WTC11 (cell line): ENCODE results near the gene CNN2. TPM values are rescaled to one million over a fixed set of nuclear protein-coding genes. Genes with fewer than 3 reads are reported as not detected.

Experiments used
- ATAC-seq: fragments of 200-7000 bp; cut with Tn5 transposase; 2 replicates; pipeline ENCODE4 v1.10.0; 2021; ENCODE audit warnings: mild to moderate bottlenecking, moderate library complexity
- CTCF ChIA-PET: fragments of 300-600 bp; sonication (Branson Sonifier 250); formaldehyde crosslinking; loops from one replicate; lab custom pipeline; 2021; ENCODE audit warnings: antibody characterized with exemption; lab: Charles Lee
- POLR2A ChIA-PET: fragments of 350-600 bp; sonication (Branson Sonifier 250); formaldehyde crosslinking; loops from one replicate; lab custom pipeline; 2021; ENCODE audit warnings: antibody characterized with exemption; lab: Charles Lee
- DNase-seq: peaks from one replicate; pipeline ENCODE4 v3.0.0; 2021; ENCODE audit warnings: low spot score
- H3K27ac Mint-ChIP-seq: 2 replicates; pipeline ENCODE4 v1.8.0; 2021; ENCODE audit warnings: mixed read lengths
- H3K27me3 Mint-ChIP-seq: 2 replicates; pipeline ENCODE4 v1.8.0; 2021; ENCODE audit warnings: low read depth, mild to moderate bottlenecking, moderate library complexity, mixed read lengths
- H3K36me3 Mint-ChIP-seq: 2 replicates; pipeline ENCODE4 v1.8.0; 2021; ENCODE audit warnings: mixed read lengths
- H3K4me1 Mint-ChIP-seq: 2 replicates; pipeline ENCODE4 v1.8.0; 2022; ENCODE audit warnings: mixed read lengths
- H3K4me3 Mint-ChIP-seq: 2 replicates; pipeline ENCODE4 v1.8.0; 2021; ENCODE audit warnings: mild to moderate bottlenecking, moderate library complexity, mixed read lengths
- H3K9me3 Mint-ChIP-seq: 2 replicates; pipeline ENCODE4 v1.8.0; 2021; ENCODE audit warnings: mixed read lengths
- ATF1 ChIP-seq: sonication (generic); formaldehyde crosslinking; IDR thresholded peaks from 2 replicates; pipeline ENCODE4 v1.8.1; 2023; ENCODE audit warnings: mild to moderate bottlenecking, moderate library complexity, missing genetic modification reagents
- CREB1 ChIP-seq: sonication (generic); formaldehyde crosslinking; IDR thresholded peaks from 2 replicates; pipeline ENCODE4 v1.8.0; 2023; ENCODE audit warnings: mild to moderate bottlenecking, missing genetic modification reagents
- ELF4 ChIP-seq: sonication (generic); formaldehyde crosslinking; IDR thresholded peaks from 2 replicates; pipeline ENCODE4 v1.8.1; 2022; ENCODE audit warnings: low read depth, mild to moderate bottlenecking, moderate library complexity, missing genetic modification reagents
- ETV6 ChIP-seq: sonication (generic); formaldehyde crosslinking; IDR thresholded peaks from 2 replicates; pipeline ENCODE4 v1.8.1; 2022; ENCODE audit warnings: mild to moderate bottlenecking, missing genetic modification reagents
- FOXJ3 ChIP-seq: sonication (generic); formaldehyde crosslinking; IDR thresholded peaks from 2 replicates; pipeline ENCODE4 v1.9.0; 2021; ENCODE audit warnings: missing genetic modification reagents, mild to moderate bottlenecking, borderline replicate concordance
- FOXK1 ChIP-seq: sonication (generic); formaldehyde crosslinking; IDR thresholded peaks from 2 replicates; pipeline ENCODE4 v1.8.0; 2022; ENCODE audit warnings: mild to moderate bottlenecking, moderate library complexity, missing genetic modification reagents
- GTF2I ChIP-seq: fragments of 250-450 bp; sonication (Bioruptor Pico); conservative IDR thresholded peaks from 2 replicates; pipeline ENCODE4 v1.4.0; 2021; ENCODE audit warnings: mild to moderate bottlenecking
- IRF2 ChIP-seq: sonication (generic); formaldehyde crosslinking; IDR thresholded peaks from 2 replicates; pipeline ENCODE4 v1.8.0; 2022; ENCODE audit warnings: low read depth, missing genetic modification reagents, borderline replicate concordance
- NFATC4 ChIP-seq: fragments of 250-450 bp; sonication (Bioruptor Pico); IDR thresholded peaks from 2 replicates; pipeline ENCODE4 v1.9.0; 2021; ENCODE audit warnings: mild to moderate bottlenecking
- NFE2L1 ChIP-seq: sonication (generic); formaldehyde crosslinking; IDR thresholded peaks from 2 replicates; pipeline ENCODE4 v1.8.1; 2023; ENCODE audit warnings: missing genetic modification reagents
- OVOL2 ChIP-seq: fragments of 250-450 bp; sonication (Bioruptor Pico); IDR thresholded peaks from 2 replicates; pipeline ENCODE4 v1.9.0; 2021; ENCODE audit warnings: mild to moderate bottlenecking, borderline replicate concordance
- RELA ChIP-seq: sonication (generic); formaldehyde crosslinking; IDR thresholded peaks from 2 replicates; pipeline ENCODE4 v1.8.1; 2022; ENCODE audit warnings: missing genetic modification reagents, mild to moderate bottlenecking, borderline replicate concordance
- TCF7 ChIP-seq: sonication (generic); formaldehyde crosslinking; IDR thresholded peaks from 2 replicates; pipeline ENCODE4 v1.8.0; 2022; ENCODE audit warnings: mild to moderate bottlenecking, low read depth, missing genetic modification reagents, moderate library complexity
- ZBTB21 ChIP-seq: sonication (generic); formaldehyde crosslinking; IDR thresholded peaks from 2 replicates; pipeline ENCODE4 v1.8.1; 2023; ENCODE audit warnings: mild to moderate bottlenecking, missing genetic modification reagents, borderline replicate concordance
- ZNF138 ChIP-seq: sonication (generic); formaldehyde crosslinking; conservative IDR thresholded peaks from 2 replicates; pipeline ENCODE4 v1.8.1; 2022; ENCODE audit warnings: mild to moderate bottlenecking, moderate library complexity, missing genetic modification reagents
- ZNF219 ChIP-seq: sonication (generic); formaldehyde crosslinking; IDR thresholded peaks from 2 replicates; pipeline ENCODE4 v1.8.0; 2023; ENCODE audit warnings: missing genetic modification reagents, mild to moderate bottlenecking, borderline replicate concordance
- ZNF396 ChIP-seq: fragments of 250-450 bp; sonication (Bioruptor Pico); IDR thresholded peaks from 2 replicates; pipeline ENCODE4 v1.8.0; 2021; ENCODE audit warnings: mild to moderate bottlenecking, moderate library complexity, borderline replicate concordance
- total RNA-seq: library from RNA; stranded (reverse); gene quantifications from 3 replicates; pipeline ENCODE4 v1.2.3, GENCODE V29; 2021
- TF ChIP-seq, protein P1 (sequence below): sonication (generic); formaldehyde crosslinking; IDR thresholded peaks from 2 replicates; pipeline ENCODE4 v1.8.0; 2023; ENCODE audit warnings: missing genetic modification reagents
- TF ChIP-seq, protein P2 (sequence below): fragments of 250-450 bp; sonication (Bioruptor Pico); IDR thresholded peaks from 2 replicates; pipeline ENCODE4 v1.9.0; 2021; ENCODE audit warnings: mild to moderate bottlenecking
- TF ChIP-seq, protein P3 (sequence below): sonication (generic); formaldehyde crosslinking; IDR thresholded peaks from 2 replicates; pipeline ENCODE4 v1.8.1; 2022; ENCODE audit warnings: mild to moderate bottlenecking, missing genetic modification reagents, moderate library complexity, borderline replicate concordance

Gene CNN2
- total RNA-seq, 1 experiment from 2014 or later, result 390 TPM

DNA sequence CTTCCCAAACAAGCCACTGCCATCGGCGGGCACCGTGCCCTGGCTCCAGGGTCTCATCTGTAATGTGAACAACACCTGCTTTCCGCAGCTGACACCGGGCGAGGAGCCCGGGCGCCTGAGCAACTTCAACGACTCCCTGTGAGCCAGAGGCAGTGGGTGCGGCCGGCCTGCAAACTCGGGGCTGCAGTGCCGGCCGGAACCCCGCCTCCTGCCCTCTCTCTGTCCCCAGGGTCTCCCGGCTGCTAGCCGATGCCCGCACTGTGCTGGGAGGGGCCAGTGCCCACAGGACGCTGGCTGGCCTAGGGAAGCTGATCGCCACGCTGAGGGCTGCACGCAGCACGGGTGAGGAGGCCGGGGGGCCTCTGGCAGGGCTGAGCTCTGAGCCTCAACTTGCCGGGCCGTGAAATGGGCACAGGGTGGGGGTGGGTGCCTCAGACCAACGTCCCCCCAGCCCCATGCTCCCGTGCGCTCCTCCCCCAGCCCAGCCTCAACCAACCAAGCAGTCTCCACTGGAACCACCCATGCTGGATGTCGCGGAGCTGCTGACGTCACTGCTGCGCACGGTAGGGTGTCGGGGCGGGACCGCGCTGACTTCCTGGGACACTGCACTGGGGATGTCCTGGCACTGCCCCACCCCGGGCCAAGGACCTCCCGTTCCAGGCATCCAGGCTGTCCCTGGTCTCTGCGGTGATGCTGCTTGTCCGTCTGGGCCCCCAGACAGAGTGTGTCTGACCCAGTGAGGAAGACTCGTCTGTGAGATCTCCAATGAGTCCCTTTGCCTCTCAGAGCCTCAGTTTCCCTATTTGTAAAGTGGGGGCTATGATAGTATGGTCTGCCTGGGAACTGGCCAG, 15.7 kb downstream of the CNN2 start (continued):
- TF ChIP-seq NFATC4 (CRISPR knock-in tag) (no peak), CREB1 (no peak), IRF2 (CRISPR knock-in tag) (no peak), FOXK1 (no peak), OVOL2 (CRISPR knock-in tag) (no peak), ATF1 (CRISPR knock-in tag) (no peak), NFE2L1 (CRISPR knock-in tag) (no peak), ETV6 (CRISPR knock-in tag) (no peak), ELF4 (CRISPR knock-in tag) (no peak)
- TF ChIP-seq, protein P1, sequence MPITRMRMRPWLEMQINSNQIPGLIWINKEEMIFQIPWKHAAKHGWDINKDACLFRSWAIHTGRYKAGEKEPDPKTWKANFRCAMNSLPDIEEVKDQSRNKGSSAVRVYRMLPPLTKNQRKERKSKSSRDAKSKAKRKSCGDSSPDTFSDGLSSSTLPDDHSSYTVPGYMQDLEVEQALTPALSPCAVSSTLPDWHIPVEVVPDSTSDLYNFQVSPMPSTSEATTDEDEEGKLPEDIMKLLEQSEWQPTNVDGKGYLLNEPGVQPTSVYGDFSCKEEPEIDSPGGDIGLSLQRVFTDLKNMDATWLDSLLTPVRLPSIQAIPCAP (CRISPR knock-in tag), result no peak

DNA sequence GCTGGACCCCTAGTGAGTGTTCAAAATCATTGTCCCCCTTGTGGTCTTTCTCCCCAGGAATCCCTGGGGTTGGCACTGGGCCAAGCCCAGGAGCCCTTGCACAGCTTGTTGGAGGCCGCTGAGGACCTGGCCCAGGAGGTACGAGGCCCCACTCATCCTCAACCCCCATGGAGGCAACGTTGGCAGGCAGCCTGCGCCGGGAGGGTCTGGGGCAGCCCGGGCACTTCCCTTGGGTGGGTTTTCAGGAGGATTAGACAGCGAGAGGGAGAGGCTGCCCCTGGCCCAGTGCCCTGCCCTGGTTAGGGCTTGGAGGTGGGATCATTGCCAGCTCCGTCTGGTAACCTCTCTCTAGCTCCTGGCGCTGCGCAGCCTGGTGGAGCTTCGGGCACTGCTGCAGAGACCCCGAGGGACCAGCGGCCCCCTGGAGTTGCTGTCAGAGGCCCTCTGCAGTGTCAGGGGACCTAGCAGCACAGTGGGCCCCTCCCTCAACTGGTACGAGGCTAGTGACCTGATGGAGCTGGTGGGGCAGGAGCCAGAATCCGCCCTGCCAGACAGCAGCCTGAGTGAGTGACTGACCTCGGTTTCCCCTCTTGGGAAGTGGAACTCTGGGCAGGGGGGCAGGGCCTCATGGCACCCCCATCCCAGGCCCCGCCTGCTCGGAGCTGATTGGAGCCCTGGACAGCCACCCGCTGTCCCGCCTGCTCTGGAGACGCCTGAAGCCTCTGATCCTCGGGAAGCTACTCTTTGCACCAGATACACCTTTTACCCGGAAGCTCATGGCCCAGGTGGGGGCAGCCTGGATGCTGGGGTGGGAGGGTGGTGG, 16.5 kb downstream of the CNN2 start:
- POLR2A ChIA-PET, result interaction anchor here (1.0 to 1.3 kb wide), 3 partner anchors 22 to 39 kb away, joined by 3 to 4 read pairs (median 3); partner anchors contain the start of gene RNU6-2
- H3K27me3 Mint-ChIP-seq, result no peaks in the 10 kb centered on the region
- no peak overlapping the region for H3K4me3 Mint-ChIP-seq
- no peak overlapping the region for H3K27ac Mint-ChIP-seq
- H3K36me3 Mint-ChIP-seq, result peaks cover 9% of the 10 kb centered on the region
- H3K4me1 Mint-ChIP-seq, result peaks cover 12% of the 10 kb centered on the region
- ATAC-seq (no peak), DNase-seq (no peak)
- CTCF ChIA-PET, result interaction anchor here (0.6 to 1.3 kb wide), 6 partner anchors 16 to 201 kb away, joined by 3 to 5 read pairs (median 3); partner anchors contain the start of gene ARHGAP45
- no peaks in the 10 kb centered on the region for H3K9me3 Mint-ChIP-seq
- no peak for TF ChIP-seq ZNF219
- TF ChIP-seq, protein P1 (CRISPR knock-in tag), result no peak
- TF ChIP-seq GTF2I (CRISPR knock-in tag), result no peak
- no peak for TF ChIP-seq TCF7 (CRISPR knock-in tag)
- no peak for TF ChIP-seq RELA (CRISPR knock-in tag)
- no peak for TF ChIP-seq ZNF138 (CRISPR knock-in tag)
- TF ChIP-seq, protein P2, sequence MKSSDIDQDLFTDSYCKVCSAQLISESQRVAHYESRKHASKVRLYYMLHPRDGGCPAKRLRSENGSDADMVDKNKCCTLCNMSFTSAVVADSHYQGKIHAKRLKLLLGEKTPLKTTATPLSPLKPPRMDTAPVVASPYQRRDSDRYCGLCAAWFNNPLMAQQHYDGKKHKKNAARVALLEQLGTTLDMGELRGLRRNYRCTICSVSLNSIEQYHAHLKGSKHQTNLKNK (CRISPR knock-in tag), result no peak
- TF ChIP-seq ZNF396 (CRISPR knock-in tag), result no peak
- no peak for TF ChIP-seq ELF4 (CRISPR knock-in tag)
- TF ChIP-seq ZBTB21, result no peak
- TF ChIP-seq, protein P3, sequence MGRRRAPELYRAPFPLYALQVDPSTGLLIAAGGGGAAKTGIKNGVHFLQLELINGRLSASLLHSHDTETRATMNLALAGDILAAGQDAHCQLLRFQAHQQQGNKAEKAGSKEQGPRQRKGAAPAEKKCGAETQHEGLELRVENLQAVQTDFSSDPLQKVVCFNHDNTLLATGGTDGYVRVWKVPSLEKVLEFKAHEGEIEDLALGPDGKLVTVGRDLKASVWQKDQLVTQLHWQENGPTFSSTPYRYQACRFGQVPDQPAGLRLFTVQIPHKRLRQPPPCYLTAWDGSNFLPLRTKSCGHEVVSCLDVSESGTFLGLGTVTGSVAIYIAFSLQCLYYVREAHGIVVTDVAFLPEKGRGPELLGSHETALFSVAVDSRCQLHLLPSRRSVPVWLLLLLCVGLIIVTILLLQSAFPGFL (CRISPR knock-in tag), result no peak
- TF ChIP-seq FOXJ3, result no peak
